ENCODE data around the gene UCN2. TPM values are rescaled to one million over a fixed set of nuclear protein-coding genes. Genes with fewer than 3 reads are reported as not detected.

The UCN2 gene
- total and polyA plus RNA-seq, 9 of the 15 experiments (the other 6 are each of a cell fraction or from before 2014, with no cell fraction given), result 0.08 to 0.11 TPM; not detected in 7

GRCh38 chr3:48609088-48610005 is 45.8 kb upstream of the UCN2 start, which contains the start of gene UQCRC1 (continued):
- no peak for TF ChIP-seq ZNF655 (CRISPR knock-in tag; IDR thresholded peaks at IDR 0.05)
- TF ChIP-seq NR2C1 (IDR thresholded peaks at IDR 0.05), result peak; percentile 67
- TF ChIP-seq NR2C1 (tag; IDR thresholded peaks at IDR 0.05), result peak; percentile 73
- no peak for TF ChIP-seq ZNF407 (IDR thresholded peaks at IDR 0.05; ENCODE audit: low read depth)
- no peak for TF ChIP-seq ZNF431 (CRISPR knock-in tag; IDR thresholded peaks at IDR 0.05)
- no peak for TF ChIP-seq HNRNPK (IDR thresholded peaks at IDR 0.05; ENCODE audit: low read depth, low read length, poor library complexity, severe bottlenecking)
- peak; percentile 75; the same call in 1 of the 2 replicates for TF ChIP-seq SP1 (CRISPR knock-in tag; IDR thresholded peaks at IDR 0.05)
- TF ChIP-seq ZC3H8 (IDR thresholded peaks at IDR 0.05), result no peak
- no peak for TF ChIP-seq TFE3 (CRISPR knock-in tag; IDR thresholded peaks at IDR 0.05)
- no peak for TF ChIP-seq HES1 (IDR thresholded peaks at IDR 0.05; ENCODE audit: low read depth)
- no peak for TF ChIP-seq CREB3L1 (IDR thresholded peaks at IDR 0.05; ENCODE audit: borderline replicate concordance, low read depth)

Data from K562 (cell line).